NCI-H2107 (cell line): ENCODE data around the gene MATK.

ENCODE experiments used
- DNase-seq: peaks from one replicate; lab custom pipeline; 2025; lab: John Stamatoyannopoulos, UW

Gene MATK

DNA sequence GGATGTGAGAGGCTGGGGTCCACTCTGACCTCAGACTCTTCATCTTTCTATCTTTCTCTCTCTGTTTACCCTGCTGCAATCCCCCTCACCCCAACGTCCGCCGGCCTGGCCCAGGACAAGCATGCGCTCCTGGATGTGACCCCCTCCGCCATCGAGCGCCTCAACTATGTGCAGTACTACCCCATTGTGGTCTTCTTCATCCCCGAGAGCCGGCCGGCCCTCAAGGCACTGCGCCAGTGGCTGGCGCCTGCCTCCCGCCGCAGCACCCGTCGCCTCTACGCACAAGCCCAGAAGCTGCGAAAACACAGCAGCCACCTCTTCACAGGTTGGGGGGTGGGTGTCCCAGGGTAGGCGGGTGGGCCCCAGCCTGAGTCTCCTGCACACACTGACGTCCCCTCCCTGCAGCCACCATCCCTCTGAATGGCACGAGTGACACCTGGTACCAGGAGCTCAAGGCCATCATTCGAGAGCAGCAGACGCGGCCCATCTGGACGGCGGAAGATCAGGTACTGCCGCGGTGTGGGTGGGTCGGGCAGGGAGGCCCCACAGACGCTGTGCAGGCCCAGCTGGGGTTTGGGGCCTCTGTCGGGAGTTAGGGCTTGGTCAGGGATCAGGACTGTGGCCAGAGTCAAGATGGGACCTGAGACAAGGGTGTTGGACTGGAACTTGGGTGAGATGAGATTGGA, 39.7 kb downstream of the MATK start:
- no peak for DNase-seq

- DNase-seq = no peak
These were observed 40.7 kb downstream of the MATK start for GRCh38 chr19:3745363-3746045.

- no peak for DNase-seq
These were observed 42.7 kb downstream of the MATK start for GRCh38 chr19:3743486-3743885.

- DNase-seq = no peak
These were observed 45.8 kb downstream of the MATK start for GRCh38 chr19:3740431-3740830.

DNA sequence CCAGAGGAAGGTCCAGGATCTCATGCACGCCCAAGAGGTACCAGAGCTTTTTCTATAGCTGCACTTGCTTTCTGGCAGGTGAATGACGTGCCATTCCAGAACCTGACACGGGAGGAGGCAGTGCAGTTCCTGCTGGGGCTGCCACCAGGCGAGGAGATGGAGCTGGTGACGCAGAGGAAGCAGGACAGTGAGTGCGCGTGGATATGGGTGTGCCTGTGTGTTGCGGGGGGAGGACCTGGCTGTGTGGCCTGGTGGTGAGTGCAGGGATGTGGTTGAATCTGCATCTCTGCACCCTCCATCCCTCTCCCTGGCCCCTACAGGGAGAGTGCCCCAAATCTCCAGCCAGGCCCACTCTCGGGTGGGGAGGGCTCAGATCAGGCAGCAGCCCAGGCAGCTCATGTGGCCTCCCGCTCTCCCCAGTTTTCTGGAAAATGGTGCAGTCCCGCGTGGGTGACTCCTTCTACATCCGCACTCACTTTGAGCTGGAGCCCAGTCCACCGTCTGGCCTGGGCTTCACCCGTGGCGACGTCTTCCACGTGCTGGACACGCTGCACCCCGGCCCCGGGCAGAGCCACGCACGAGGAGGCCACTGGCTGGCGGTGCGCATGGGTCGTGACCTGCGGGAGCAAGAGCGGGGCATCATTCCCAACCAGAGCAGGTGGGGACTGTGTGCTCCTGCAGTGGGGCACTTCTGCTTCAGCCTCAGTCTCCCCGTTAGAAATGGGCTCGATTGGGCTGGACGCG, 47.5 kb downstream of the MATK start:
- DNase-seq = no peak

DNA sequence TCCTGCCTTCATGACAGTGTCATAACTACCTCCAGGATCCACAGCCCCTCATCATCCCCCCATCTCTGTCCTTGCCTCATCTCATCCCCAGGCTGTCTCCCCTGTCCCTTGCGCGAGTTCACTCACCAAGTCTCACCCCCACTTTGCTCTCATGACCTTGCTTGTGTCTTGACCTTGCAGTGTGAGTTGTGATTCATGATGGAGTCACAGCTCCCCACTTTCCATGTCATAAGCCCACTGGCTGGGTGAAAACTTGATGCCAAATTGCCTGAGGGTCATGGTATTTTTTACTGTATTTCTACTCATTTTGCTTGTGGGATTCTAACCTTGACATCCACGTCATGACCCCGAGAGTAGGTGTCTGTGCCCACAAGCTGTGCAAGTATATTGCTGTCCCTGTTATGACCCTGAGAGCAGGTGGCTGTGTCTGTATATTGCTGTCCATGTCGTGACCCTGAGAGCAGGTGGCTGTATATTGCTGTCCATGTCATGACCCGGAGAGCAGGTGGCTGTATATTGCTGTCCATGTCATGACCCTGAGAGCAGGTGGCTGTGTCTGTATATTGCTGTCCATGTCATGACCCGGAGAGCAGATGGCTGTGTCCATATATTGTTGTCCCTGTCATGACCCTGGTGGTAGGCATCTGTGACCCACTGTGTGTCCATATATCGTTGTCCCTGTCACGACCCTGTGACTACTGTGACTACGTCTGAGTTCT, 48.5 kb downstream of the MATK start:
- DNase-seq = no peak

DNA sequence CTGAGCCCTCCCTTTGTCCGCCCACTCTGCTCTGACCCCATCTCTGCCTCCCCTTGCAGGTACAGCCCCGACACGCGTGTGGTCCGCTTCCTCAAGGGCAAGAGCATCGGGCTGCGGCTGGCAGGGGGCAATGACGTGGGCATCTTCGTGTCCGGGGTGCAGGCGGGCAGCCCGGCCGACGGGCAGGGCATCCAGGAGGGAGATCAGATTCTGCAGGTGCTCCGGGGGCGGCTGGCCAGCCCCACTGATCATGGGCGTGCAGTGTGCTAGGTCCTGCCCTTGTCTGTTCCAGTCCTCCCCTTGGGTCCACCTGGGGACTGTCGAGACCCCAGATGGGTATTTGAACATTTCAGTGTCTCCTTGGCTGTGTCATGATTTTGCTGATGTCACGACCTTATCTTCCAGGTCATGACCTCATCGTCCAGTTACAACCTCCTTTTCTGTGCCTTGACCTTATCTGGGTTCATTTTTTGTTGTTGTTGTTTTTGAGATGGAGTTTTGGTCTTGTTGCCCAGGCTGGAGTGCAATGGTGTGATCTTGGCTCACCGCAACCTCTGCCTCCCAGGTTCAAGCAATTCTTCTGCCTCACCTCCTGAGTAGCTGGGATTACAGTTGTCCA, 50.0 kb downstream of the MATK start:
- no peak for DNase-seq

- DNase-seq = no peak
These were observed 51.9 kb downstream of the MATK start for GRCh38 chr19:3734310-3734600.

GRCh38 chr19:3733549-3734309, 52.5 kb downstream of the MATK start:
- no peak for DNase-seq

GRCh38 chr19:3732108-3732507, 54.1 kb downstream of the MATK start:
- DNase-seq = no peak

GRCh38 chr19:3730457-3730958, 55.7 kb downstream of the MATK start:
- no peak for DNase-seq
